ENCODE data around the gene TMEM62.

GRCh38 chr15:43185157-43186002 is 52.0 kb downstream of the TMEM62 start, which contains the start of gene CCNDBP1:
- peak; percentile 77 to 85 for TF ChIP-seq POLR2A (IDR thresholded peaks at IDR 0.05)
- TF ChIP-seq, protein P1, sequence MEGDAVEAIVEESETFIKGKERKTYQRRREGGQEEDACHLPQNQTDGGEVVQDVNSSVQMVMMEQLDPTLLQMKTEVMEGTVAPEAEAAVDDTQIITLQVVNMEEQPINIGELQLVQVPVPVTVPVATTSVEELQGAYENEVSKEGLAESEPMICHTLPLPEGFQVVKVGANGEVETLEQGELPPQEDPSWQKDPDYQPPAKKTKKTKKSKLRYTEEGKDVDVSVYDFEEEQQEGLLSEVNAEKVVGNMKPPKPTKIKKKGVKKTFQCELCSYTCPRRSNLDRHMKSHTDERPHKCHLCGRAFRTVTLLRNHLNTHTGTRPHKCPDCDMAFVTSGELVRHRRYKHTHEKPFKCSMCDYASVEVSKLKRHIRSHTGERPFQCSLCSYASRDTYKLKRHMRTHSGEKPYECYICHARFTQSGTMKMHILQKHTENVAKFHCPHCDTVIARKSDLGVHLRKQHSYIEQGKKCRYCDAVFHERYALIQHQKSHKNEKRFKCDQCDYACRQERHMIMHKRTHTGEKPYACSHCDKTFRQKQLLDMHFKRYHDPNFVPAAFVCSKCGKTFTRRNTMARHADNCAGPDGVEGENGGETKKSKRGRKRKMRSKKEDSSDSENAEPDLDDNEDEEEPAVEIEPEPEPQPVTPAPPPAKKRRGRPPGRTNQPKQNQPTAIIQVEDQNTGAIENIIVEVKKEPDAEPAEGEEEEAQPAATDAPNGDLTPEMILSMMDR (IDR thresholded peaks at IDR 0.05), result peak in 3 of 4 experiments; percentile 18 to 57 (median 34)
- TF ChIP-seq EP300 (IDR thresholded peaks at IDR 0.05), result no peak
- peak; percentile 90 for TF ChIP-seq POLR2AphosphoS5 (IDR thresholded peaks at IDR 0.05)
